Urinary bladder (tissue), 4 donors: ENCODE data around the gene TCEA3. TPM values are rescaled to one million over a fixed set of nuclear protein-coding genes. Genes with fewer than 3 reads are reported as not detected.

ENCODE experiments used
- DNase-seq: peaks from one replicate; pipeline ENCODE4 v3.0.0-alpha.2; 2015; ENCODE audit errors: extremely low spot score
- H3K27ac ChIP-seq: one replicate; pipeline ENCODE4 v1.5.1; 2013; ENCODE audit warnings: low read depth, mild to moderate bottlenecking, moderate library complexity
- H3K36me3 ChIP-seq: one replicate; pipeline ENCODE4 v1.6.1; 2013; ENCODE audit warnings: mild to moderate bottlenecking, moderate library complexity; ENCODE audit not compliant: insufficient read depth
- H3K4me1 ChIP-seq: one replicate; pipeline ENCODE4 v1.6.1; 2013; ENCODE audit warnings: mild to moderate bottlenecking, moderate library complexity; ENCODE audit not compliant: insufficient read depth
- H3K4me3 ChIP-seq: one replicate; pipeline ENCODE4 v1.5.1; 2013; ENCODE audit warnings: low read depth, low read length
- WGBS: extraction: QIAGEN DNeasy Blood & Tissue Kit; methylation state at CpG from one replicate; pipeline ENCODE4 v1.1.7; 2013; 5-methylcytosine and 5-hydroxymethylcytosine counted together
- polyA plus RNA-seq: library from polyadenylated mRNA; stranded (reverse); fragments of 200-250 nt; gene quantifications from one replicate; pipeline ENCODE4 v1.2.3, GENCODE V29; 2013
- total RNA-seq: library from RNA; depleted of rRNA; stranded (reverse); fragments of >200 nt; gene quantifications from one replicate; pipeline ENCODE4 v1.2.3, GENCODE V29; 2014
- donor health status: healthy with polysubstance abuse.
- donor health status: healthy.

Gene TCEA3
- total and polyA plus RNA-seq, 2 donors, result 28.5 to 44.8 TPM

DNA sequence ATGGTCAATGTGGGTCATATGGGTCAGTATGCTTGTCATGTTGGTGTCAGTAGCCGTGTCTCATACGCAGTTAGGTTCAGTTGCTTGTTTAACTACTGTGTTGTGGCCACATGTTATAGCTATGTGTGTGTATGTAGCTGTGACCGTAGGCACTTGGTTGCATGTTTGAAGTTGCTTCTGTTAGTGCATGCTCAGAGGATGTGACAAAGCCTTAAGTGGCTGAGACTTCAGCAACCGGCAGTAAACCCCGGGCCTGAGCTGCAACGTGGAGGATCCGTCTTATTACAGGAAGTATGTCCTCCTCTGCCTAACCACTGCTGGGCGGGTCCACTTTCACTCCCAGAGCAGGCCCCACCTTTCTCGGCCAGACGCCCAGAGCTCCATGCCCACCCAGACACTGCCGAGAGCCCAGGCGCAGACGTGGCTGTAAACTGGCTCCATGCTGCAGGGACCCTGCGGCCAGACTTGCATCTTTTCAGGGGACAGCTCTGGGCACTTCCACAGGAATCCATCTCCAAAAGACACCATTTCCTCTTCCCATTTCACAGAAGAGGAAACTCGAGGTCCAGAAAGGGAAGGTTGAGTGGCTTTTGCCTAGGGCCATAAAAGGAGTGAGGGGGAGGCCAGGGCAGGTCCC is 2.2 kb downstream of the TCEA3 start:
- Histone ChIP-seq H3K4me1 (no peaks in the 10 kb centered on the region), H3K27ac (peak overlapping the region; percentile 56), H3K4me3 (no peak overlapping the region), H3K36me3 (no peaks in the 10 kb centered on the region)
- WGBS, result 5% methylated on average over 15 of the region's 15 CpGs
- peak; percentile 57 for DNase-seq

DNA sequence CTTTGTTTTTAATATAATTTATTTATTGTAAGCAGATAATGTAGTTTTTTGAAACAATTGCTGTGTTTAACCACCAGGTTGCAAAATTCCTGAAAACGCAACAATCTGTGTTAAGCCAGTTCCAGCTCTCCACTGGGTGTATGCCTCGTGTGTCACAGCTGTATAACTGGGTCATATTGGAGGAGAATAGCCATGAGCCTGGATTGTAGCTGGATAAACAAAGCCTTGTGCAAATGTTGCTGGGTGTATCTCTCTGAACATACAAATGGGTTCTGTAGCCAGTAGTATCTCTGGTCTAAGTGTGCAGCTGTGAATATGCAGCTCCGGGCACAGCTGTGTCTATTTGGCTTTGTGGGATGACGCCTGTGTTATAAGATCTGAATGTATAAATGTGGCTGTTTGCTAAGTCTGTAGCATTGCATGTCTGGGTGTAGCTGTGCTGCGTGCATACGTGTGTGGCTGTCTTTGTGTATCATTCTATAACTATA is 2.8 kb downstream of the TCEA3 start:
- Histone ChIP-seq H3K36me3 (no peaks in the 10 kb centered on the region), H3K4me3 (no peak overlapping the region), H3K4me1 (no peaks in the 10 kb centered on the region), H3K27ac (peak overlapping the region; percentile 11)
- WGBS, result 25% methylated on average over 6 of the region's 6 CpGs
- DNase-seq, result no peak

DNA sequence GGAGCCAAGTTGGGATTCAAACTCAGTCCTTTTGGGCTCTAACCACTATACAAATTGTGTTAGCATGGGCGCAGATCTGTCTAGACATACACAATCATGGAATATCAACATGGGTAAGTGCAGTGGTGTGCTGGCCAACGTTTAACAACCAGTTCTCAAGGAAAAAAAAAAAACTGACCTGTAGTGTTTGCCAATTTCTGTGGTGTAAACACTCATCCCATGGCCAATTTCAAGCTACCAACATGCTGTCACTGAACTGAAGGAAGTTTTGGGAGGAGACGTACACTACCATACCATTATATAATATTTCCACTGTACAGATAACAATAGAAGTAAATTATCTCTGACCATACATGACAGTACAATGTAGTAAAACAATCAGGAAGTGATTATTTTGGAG is 3.2 kb downstream of the TCEA3 start:
- WGBS, result 54% methylated on average over 3 of the region's 3 CpGs
- no peak overlapping the region for H3K27ac ChIP-seq
- no peak overlapping the region for H3K4me3 ChIP-seq
- H3K4me1 ChIP-seq, result no peaks in the 10 kb centered on the region
- DNase-seq, result no peak
- no peaks in the 10 kb centered on the region for H3K36me3 ChIP-seq

- Histone ChIP-seq H3K4me1 (no peaks in the 10 kb centered on the region), H3K27ac (no peak overlapping the region), H3K4me3 (no peak overlapping the region), H3K36me3 (no peaks in the 10 kb centered on the region)
- 94% methylated on average over 3 of the region's 3 CpGs for WGBS
- no peak for DNase-seq
Observed at GRCh38 chr1:23420778-23421177, 3.8 kb downstream of the TCEA3 start.

DNA sequence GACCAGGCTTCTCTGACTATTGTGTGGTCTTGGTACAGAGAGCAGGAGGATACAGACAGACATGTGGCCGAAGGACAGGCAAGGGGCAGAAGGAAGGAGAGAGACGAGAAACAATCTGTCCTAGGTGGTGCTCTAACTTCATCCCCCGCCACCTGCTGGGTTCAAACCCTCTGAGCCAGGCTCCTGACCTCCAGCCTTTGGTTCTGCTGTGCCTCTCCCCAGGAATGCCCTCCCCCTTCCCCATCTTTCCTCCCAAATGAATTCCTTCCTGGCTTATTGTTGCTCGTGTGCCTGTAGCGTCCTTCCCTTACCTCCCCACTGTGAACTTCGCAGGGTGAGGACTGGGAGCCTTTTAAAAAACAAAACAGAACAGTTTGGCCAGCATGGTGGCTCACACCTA is 5.4 kb downstream of the TCEA3 start:
- H3K4me1 ChIP-seq, result no peaks in the 10 kb centered on the region
- H3K27ac ChIP-seq, result no peak overlapping the region
- H3K36me3 ChIP-seq, result no peaks in the 10 kb centered on the region
- H3K4me3 ChIP-seq, result no peak overlapping the region
- 82% methylated on average over 6 of the region's 6 CpGs for WGBS
- no peak for DNase-seq

DNA sequence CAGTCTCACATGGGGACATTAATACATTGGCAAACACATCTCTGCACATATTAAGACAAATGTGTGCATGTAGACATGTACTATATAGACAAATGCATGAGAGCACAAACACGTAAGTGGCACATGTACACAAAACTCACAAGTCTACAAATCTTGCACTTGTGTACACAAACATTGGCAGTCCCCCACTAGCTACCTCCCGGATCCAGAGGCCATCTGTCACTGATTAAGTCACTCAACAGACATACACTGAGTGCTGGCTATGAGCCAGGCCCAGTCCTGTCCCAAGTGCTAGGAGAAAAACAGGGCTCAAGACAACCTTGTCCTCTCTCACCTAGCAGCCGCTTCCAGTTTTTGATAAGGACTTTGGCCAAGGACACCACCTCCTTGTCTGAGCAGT is 7.0 kb downstream of the TCEA3 start:
- H3K36me3 ChIP-seq, result no peaks in the 10 kb centered on the region
- H3K4me1 ChIP-seq, result no peaks in the 10 kb centered on the region
- DNase-seq, result no peak
- H3K27ac ChIP-seq, result no peak overlapping the region
- WGBS, result 48% methylated on average over 3 of the region's 3 CpGs
- no peak overlapping the region for H3K4me3 ChIP-seq

GRCh38 chr1:23416964-23417363 is 7.6 kb downstream of the TCEA3 start:
- DNase-seq, result no peak
- Histone ChIP-seq H3K27ac (no peak overlapping the region), H3K4me1 (no peaks in the 10 kb centered on the region), H3K4me3 (no peak overlapping the region), H3K36me3 (no peaks in the 10 kb centered on the region)
- WGBS, result 82% methylated on average over 4 of the region's 4 CpGs

DNA sequence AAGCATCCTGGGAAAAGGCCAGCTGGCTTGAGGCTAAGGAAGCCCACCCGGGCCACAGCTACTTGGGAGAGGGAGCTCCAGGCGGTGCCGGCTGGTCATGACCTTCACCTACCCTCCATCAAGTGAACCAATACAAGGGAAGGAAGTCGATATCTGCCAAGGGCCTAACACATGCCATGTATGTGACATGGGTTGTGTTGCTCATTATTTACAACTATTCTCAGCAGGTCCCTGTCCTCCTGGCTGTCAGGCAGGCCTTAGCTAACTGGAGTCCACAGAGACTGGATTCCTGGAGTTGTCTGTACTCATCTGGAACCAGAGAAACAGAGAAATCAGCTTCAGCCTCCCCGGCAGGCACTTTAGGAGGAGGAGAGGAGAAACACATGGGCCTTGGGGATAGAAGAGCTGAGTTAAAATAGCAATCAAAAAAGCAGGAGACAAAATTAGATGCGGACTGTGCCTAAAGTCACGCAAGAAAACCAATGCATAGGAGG is 15.7 kb downstream of the TCEA3 start:
- no peaks in the 10 kb centered on the region for H3K4me1 ChIP-seq
- no peaks in the 10 kb centered on the region for H3K36me3 ChIP-seq
- DNase-seq, result no peak
- H3K27ac ChIP-seq, result no peak overlapping the region
- H3K4me3 ChIP-seq, result no peak overlapping the region
- 80% methylated on average over 7 of the region's 7 CpGs for whole genome bisulfite sequencing

DNA sequence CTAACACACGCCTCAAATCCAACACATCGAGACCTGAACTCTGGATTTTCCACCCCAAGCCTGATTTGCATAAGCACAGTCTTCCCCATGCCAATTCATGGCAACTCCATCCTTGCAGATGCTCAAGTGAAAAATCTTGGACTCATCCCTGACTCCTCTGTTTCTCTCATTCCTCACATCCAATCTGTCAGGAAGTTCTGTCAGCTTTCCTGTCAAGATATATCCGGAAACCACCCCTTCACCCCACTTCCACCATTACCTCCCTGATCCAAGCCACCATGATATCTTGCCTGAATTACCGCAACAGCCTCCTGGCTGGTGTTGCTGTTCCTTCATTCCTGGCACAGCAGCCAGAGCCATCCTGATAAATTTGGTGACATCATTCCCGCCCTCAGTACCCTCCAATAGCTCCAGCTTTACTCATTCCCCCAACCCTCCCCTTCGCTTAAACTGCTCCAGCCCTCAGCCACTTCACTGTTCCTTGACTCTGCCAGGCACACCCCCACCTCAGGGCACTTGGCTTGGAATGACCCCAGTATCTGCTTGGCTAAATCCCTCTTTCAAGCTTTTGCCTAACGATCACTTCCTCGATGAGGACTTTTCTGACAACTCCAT is 17.4 kb downstream of the TCEA3 start:
- DNase-seq, result no peak
- H3K27ac ChIP-seq, result no peak overlapping the region

DNA sequence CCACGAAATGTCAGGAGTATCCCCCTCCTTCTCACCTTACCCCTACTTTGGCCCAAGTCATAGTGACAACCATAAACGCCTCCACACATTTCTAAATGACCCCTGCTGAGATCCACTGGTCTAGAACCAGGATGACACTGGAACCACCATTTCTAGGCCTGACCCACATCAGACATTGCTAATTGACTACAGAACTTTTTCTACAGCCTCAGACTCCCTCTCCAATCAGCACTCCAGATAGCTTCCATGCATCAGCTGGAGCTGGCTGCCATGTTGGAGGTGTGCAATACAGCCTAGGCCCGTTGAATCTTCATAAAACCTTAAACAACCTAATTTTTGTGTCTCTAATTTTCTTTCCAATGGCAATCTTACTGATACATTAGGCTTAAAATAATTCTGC is 18.6 kb downstream of the TCEA3 start:
- DNase-seq, result no peak
- Histone ChIP-seq H3K4me3 (no peak overlapping the region), H3K36me3 (no peaks in the 10 kb centered on the region), H3K4me1 (no peaks in the 10 kb centered on the region), H3K27ac (no peak overlapping the region)
- 70% methylated on average over 3 of the region's 3 CpGs for WGBS

More for the DNA sequence above, 17.4 kb downstream of the TCEA3 start:
- 90% methylated on average over 8 of the region's 8 CpGs for WGBS
- Histone ChIP-seq H3K4me3 (no peak overlapping the region), H3K36me3 (no peaks in the 10 kb centered on the region), H3K4me1 (no peaks in the 10 kb centered on the region)

DNA sequence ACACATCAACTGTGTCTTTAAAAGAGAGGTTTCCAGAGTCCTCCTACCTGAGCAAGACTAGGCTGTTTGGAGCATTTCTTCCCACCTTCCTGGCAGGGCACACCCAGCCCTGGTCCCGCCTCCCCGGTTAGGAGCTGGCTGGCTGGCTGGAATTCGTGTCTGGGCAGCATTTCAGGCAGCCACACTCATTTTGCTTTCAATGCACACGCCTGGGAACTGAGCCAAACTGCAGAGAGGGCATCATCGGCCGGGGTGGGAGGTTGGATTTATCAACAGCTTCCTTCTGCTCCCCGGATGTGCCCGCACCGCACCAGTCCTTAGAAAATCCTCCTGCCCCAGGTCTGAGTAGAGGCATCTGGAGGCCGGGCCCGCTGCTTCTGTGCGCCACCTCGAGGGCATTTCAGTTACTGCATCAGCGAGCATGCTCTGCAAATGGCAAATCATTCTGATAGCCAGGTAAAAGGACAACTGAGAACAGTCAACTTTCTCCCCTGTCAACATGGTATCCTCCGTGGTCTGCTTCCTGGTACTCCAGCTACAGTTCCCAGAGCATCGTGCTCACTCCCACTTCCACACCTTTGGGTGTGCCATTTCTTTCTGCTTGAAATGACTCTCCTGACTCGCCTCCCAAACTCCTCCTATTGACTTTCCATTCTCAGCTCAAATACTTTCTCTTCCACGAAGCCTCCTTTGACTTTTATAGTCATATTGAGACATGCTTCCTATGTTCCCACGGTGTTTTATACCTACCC is 20.6 kb downstream of the TCEA3 start:
- no peak overlapping the region for H3K4me3 ChIP-seq
- no peaks in the 10 kb centered on the region for H3K36me3 ChIP-seq
- H3K4me1 ChIP-seq, result no peaks in the 10 kb centered on the region
- 7% methylated on average over 19 of the region's 19 CpGs for WGBS
- H3K27ac ChIP-seq, result peak overlapping the region; percentile 42
- peak; percentile 93 for DNase-seq

DNA sequence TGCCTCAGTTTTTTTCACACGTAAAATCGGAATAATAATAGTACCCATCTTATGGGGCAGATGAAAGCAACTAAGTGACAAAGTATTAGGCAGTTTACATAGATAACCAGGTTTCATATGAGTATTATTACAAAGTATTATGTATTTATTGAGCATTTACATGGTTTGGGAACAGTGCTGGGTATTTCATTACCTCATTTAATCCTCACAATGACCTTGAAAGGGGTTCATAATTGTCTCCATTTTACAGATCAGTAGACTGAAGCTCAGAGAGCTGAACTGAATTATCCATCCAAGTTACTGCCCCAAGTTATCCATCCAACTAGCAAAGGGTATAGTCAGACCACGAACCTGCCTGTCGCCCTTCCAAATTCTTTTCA is 21.2 kb downstream of the TCEA3 start:
- Histone ChIP-seq H3K4me1 (no peaks in the 10 kb centered on the region), H3K36me3 (no peaks in the 10 kb centered on the region), H3K4me3 (no peak overlapping the region), H3K27ac (peak overlapping the region; percentile 42)
- DNase-seq, result no peak
- 66% methylated on average over 4 of the region's 4 CpGs for WGBS

DNA sequence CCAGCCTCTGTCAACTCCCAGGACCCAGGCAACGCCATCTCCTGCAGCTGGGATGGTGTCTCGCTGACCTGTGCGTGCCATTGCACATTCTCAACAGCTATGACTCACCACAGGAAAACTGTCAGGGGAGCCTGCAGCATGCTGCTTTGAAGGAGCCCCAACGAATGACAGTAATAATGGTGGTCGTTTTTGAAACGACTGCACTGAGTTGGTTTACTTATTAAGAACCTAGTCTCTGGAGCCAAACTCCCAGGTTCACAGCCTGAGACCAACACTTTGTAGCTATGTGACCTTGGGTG is 21.6 kb downstream of the TCEA3 start:
- WGBS, result 24% methylated on average over 6 of the region's 6 CpGs
- Histone ChIP-seq H3K27ac (no peak overlapping the region), H3K4me3 (no peak overlapping the region), H3K4me1 (no peaks in the 10 kb centered on the region), H3K36me3 (no peaks in the 10 kb centered on the region)
- no peak for DNase-seq
